IPS DF 4.7 (cell line): Measurements from ENCODE around the gene CCDC66.
"Not testable (repeated sequence)": the region's sequence is repeated elsewhere in the genome, so short reads cannot be mapped to it uniquely, and the experiment has no call there.

ENCODE experiments used
- DNase-seq: peaks from one replicate; pipeline ENCODE4 v3.0.0-alpha.2; 2013; ENCODE audit warnings: low spot score; ENCODE audit errors: extremely low read depth

Gene CCDC66

DNA sequence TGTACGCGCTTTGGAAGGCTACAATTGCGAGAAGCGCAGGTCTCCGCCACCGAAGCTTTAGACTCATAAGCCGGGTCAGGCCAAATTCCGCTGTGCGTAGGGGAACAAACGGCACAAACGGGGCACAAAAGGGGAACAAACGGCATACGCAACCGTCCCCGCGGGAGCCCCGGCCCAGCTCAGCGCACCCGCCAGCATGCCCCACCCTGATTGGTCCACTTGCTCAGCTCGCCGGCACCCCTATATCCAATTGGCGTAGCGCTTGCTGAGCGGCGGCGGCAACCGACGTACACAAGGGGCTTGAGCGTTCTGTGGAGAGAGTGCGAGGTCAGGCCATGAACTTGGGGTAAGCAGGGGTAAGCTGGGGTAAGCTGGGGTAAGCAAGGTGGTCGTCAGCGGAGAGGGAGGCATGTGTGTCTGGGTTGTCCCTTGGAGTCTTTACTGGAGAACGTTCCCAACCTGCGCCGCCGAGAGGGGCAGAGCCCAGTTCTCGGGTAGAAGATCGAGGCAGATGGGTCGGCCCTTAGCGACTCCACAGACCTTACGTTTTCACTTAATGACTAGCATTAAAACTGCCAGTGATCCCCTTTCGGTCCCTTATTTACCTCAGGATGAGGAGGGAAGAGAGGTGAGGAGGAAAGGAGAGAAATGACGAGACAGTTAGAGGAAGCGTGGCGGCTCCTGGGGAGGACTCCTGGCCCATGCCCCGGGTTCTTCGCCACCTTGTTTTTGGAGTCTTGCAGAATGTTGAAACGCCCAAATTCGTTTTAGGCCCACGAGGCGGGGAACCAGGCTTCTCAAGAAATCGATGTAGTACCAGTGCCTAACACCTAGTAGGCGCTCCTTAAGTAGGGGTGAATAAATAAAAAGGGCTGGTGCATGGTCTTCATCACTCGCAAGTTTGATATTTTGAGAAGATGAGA lies at the start of gene CCDC66:
TSS of gene CCDC66 (plus strand) at position 268 of the 923 bp plus-strand sequence. CDS start at position 336, 68 bp downstream.
- DNase-seq, result peak; percentile 74

DNA sequence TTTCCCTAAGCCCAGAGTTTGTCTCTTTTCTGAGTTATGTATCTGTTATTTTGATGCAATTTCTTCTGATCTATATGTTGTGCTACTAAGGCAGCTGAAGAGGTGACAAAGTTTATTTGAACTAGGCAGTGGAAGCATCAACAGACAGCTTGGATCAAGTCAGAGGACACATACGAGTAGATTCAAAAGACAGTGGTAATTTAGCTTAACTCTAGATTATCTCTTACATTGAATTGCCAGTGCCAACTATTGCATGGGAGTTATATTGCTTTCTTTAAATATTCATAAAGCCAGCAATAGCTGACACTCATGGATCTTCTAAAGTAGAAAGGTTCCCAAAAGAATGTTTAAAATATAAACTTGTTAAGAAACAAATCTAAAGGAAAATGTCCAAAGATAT lies 37.3 kb upstream of the CCDC66 start:
- DNase-seq, result no peak

DNA sequence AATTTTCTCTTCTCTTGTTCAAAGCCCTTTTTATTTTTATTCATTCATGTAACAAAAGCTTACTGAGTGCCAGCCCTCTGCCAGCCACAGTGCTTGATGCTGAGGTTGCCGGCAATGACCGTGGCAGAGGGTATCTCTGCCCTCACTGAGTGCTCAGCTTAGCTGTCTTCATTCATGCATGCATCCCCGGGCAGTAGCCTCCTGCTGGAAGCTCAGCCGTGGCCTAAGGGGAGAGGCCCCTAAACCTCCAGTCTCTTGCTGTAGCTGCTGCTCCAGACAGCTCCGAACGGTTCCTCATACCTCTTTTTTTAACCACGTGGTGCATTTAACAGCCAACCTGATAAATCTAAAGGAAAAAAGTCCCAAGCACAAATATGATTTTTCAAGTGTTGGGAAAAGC lies 34.6 kb upstream of the CCDC66 start:
- no peak for DNase-seq

DNA sequence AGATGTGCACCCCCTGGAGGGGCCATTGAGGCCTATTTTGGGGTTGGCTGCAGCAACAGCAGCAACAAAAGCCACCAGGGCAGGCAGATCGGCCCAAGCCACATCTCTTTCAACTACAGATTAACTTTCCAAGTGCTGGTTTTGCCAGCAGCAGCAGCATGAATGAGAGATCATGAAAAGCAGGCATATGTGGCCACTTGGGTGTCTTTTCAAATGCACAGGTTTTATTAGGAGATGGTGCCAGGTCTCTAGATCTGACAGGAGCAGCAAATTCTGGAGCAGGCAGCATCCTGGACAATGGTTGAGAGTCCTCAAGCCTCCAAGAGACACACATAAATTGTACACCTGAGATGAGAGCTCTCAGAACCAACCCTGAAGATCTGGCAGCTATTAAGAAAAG lies 31.7 kb upstream of the CCDC66 start:
- no peak for DNase-seq

DNA sequence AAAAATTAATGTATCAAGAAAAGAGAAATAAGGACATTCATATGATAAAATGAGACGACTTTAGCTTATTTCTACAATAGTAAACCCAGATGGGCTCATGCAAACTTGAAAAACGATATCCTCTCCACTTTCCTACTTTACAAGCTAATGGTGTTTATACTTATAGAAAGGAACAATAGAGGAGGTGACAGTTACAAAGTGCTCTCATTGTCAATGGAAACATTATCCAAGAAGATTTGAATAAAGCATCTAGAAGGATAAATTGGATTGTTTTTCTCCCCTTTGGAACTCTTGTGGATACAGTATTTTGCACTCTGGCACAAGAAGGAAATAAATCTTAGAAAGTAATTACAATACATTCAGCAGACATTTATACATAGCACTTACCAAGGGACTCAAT lies 20.2 kb upstream of the CCDC66 start:
- no peak for DNase-seq

DNA sequence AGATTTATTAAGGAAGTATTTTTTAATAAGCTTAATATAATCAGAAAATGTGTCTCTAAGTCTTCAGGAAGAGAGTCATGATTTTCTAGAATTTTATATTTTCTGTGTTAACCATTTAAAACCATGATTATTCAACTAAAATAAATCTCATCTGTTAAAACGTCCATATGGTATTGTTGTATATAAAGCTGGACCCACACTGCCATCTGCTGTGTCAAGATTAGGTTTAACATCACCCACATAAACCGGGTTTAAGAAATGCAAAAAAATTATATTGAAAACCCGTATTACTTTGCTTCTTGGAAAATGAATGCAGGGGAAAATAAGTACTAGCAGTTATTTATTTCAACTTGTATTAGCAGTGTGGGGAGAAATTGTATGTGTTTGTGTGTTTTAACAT lies 9.5 kb upstream of the CCDC66 start:
- DNase-seq, result no peak

DNA sequence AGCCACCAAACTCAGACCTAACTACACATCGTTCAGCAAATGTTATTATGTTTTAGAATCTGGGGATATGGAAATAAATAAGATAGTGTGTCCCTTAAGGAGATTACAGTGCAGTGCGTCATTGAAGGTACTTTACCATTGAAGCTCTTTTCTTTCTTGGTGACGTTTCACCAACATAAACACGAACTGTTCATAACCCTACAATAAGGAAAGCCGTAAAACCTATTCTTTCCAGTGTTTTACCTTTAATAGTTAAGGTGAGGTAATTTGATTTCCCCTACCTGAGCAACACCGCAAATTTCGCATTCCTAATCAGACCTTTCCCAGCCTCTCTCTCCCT lies 826 bp downstream of the CCDC66 start:
- DNase-seq, result no peak

DNA sequence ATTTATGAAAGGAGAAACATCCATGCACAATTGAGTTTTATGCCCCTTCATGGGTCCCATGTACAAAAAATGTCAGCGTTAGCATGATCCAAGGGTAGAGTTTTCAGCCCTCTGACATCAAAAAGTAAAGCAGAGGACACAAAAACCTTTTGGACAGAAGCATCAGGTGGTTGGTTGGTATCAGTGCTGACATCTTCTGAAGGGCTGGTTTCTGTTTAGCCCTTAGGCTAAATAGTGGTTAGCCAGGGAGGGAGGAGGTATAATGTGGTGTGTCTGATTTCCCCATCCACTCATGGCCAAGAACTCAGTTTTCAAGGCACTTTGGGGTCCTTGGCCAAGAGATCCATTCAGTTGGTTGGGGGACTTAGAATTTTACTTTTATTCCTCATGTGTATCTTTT lies 16.5 kb downstream of the CCDC66 start:
- no peak for DNase-seq

DNA sequence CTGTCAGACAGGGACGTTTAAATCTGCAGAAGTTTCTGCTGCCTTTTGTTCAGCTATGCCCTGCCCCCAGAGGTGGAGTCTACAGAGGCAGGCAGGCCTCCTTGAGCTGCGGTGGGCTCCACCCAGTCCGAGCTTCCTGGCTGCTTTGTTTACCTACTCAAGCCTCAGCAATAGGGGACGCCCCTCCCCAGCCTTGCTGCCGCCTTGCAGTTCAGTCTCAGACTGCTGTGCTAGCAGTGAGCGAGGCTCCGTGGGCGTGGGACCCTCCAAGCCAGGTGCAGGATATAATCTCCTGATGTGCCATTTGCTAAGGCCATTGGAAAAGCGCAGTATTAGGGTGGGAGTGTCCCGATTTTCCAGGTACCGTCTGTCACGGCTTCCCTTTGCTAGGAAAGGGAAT lies 25.0 kb downstream of the CCDC66 start:
- not testable (repeated sequence) for DNase-seq

DNA sequence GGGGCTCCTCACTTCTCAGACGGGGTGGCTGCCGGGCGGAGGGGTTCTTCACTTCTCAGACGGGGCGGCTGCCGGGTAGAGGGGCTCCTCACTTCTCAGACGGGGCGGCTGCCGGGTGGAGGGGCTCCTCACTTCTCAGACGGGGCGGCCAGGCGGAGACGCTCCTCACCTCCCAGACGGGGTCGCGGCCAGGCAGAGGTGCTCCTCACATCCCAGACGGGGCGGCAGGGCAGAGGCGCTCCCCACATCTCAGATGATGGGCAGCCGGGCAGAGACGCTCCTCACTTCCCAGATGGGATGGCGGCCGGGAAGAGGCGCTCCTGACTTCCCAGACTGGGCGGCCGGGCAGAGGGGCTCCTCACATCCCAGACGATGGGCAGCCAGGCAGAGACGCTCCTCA lies 27.3 kb downstream of the CCDC66 start:
- not testable (repeated sequence) for DNase-seq

DNA sequence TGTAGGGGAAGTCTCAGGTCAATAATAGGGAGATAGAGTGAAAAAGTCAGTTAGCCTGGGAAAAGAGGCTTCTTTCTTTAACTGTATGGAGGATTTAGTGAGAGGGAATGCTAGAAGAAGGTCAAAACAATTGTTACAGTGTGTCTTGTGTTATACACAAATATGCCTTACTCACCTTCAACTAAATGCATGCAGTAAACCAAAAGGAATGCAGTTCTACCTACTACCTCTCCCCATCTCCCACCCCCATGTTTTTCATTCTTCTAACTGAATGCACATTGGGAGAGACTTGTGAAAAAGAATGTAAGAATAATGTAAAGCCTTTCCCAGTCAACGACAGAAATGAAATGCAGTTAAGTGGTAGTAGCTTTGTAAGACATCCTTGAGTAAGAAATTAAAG lies 33.8 kb downstream of the CCDC66 start:
- DNase-seq, result peak; percentile 5

DNA sequence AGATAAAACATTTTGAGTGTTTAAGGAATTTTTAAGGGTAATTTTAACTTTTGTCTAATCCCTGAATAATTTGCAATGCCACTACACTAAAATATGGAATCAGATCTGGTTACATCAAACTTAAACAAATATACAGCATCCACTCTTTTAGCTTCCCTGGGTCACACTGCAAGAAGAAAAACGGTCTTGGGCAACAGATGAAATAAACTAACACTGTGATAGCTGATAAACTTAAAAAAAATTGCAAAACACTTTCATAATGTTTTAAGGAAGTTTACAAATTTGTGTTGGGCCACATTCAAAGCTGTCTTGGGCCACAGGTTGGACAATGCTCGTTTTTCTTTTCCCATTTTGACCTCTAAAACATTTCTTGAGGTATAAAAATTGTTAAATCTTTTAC lies 34.3 kb downstream of the CCDC66 start:
- no peak for DNase-seq

DNA sequence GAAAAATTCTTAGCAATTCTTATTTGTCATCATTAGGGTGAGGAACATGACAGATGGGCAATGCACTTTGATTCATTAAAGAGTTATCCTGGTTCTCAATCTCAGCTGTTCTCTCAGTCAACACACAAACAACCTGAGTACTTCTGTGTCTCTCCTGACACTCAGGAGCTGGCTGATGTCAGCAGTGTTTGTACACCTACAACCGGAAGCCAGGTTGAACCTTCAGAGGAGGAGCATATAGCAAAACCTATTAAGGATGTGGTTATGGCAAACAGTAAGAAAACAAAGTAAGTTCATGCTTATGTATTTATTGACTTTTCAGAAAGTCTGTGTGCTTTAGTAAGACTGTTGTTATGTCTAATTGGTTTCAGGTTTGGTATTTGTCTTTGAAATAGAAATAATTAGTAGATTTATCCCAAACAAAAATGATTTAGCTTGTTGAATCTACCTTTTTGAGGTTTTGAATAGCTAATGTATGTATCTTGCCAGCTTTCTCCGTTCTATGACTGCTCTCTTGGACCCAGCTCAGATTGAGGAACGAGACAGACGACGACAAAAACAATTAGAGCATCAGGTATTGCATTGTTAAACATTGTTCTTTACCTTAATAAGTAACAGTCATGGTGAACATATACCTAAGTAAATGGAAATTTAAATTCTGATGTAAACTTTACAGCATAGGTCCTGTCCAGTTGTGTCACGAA lies 36.6 kb downstream of the CCDC66 start:
- DNase-seq, result no peak

DNA sequence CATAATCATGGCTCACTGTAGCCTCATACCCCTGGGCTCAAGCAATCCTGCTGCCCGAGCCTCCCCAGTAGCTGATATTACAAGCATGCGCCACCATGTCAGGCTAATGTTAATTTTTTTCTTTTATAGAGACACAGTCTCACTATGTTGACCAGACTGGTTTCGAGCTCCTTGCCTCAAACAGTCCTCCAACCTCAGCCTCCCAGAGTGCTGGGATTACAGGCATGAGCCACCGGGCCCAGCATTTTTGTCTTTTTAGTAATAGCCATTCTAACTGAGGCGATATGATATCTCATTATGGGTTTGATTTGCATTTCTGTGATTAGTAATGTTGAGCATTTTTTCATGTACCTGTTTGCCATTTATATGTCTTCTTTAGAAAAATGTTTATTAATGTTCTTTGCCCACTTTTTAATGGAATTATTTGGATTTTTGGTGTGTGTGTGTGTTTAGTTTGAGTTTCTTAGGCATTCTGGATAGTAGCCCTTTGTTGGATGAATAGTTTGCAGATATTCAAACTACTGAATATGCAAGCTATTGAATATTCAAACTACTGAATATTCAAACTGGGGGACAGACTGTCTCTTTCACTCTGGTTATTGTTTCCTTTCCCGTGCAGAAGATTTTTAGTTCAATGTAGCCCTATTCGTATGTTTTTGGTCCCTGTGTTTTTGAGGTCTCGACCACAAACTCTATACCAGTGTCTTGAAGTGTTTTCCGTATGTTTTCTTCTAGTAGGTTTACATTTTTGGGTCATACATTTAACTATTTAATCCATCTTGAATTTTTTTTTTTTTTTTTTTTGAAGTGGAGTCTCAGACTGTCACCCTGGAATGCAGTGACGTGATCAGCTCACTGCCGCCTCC lies 39.2 kb downstream of the CCDC66 start:
- no peak for DNase-seq

DNA sequence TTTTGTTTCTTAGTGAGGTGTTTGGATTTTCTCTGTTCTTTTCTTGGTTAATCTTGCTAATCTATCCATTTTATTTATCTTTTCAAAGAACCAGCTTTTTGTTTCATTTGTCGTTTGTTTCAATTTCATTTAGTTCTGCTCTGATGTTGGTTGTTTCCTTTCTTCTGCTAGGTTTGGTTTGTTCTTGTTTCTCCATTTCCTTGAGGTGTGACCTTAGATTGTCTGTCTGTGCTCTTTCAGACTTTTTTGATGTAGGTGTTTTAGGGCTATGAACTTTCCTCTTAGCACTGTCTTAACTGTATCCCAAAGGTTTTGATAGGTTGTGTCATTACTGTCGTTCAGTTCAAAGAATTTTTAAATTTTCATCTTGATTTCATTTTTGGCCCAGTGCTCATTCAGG lies 51.5 kb downstream of the CCDC66 start:
- DNase-seq, result not testable (repeated sequence)

DNA sequence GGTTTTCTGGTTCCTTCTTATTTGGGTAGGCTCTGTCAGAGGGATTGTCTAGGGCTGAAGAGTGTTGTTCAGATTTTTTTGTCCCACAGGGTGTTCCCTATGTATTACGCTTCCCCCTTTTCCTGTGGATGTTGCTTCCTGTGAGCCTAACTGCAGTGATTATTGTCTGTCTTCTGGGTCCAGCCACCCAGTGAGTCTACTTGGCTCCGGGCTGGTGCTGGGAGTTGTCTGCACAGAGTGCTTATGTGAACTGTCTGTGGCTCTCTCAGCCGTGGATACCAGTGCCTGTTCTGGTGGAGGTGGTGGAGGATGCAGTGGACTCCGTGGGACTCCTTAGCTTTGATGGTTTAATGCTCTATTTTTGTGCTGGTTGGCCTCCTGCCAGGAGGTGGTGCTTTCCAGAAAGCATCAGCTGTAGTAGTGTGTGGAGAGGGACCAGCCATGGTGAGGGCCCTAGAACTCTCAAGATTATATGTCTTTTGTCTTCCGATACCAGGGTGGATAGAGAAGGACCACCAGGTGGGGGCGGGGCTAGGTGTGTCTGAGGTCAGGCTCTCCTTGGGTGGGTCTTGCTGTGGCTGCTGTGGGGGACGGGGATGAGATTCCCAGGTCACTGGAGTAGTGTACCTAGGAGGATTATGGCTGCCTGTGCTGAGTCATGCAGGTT lies 53.8 kb downstream of the CCDC66 start:
- DNase-seq, result no peak

DNA sequence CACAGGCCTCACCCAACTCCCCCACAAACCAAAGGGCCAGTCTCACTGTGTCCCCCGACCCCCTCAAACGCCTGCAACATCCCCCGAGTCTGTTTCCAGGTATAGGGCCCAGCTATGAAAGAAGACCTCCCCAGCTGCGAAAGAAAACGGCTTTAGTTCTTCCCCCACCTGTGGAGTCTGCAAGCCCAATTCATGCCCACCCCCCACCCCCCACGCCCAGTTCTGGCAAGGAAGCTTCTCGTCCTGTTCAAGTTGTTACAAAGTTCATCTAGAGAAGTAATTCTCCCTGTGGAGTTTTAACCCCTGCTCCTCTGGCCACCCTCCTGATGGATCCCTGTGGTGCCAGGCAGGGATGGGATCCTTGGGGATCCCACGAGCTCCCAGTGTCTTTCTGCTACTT lies 54.4 kb downstream of the CCDC66 start:
- DNase-seq, result no peak

DNA sequence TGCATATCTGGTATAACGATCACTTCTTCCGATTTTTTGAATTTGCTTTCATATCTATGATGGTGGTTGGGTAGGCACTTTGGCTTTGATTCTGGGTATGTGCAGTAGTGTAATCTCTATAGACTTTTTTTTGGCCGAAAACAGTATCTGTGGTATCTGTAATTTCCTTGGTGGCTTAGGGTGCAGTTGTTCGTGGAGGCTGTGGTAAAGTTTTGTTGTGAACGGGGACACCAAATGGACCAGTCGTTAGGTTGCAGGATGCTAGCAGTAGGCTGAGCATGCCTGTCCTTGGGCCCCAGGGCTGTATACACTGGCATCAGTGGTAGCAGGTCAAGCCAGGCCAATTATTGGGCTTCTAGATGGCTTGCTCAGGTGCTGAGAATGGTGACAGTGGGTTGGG lies 55.2 kb downstream of the CCDC66 start:
- no peak for DNase-seq

DNA sequence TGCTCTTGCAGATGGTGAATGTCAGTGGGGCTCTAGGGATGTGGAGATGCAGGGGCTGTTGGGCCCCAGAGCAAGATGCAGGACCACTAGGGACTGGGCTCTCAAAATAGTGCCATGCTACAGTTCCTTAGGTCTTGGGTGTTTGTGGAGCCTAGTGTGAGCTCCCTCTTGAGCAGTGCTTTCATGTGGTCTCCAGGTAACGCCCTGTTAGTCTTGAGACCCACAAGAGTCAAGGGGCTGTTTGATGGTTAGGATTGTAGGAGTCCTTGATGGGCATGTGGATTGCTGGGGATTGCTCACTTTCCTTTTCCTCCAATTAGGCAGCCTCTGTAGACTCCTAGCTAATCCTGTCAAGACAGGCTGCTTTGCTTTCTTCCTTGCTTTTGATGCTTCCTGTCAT lies 56.0 kb downstream of the CCDC66 start:
- DNase-seq, result no peak

DNA sequence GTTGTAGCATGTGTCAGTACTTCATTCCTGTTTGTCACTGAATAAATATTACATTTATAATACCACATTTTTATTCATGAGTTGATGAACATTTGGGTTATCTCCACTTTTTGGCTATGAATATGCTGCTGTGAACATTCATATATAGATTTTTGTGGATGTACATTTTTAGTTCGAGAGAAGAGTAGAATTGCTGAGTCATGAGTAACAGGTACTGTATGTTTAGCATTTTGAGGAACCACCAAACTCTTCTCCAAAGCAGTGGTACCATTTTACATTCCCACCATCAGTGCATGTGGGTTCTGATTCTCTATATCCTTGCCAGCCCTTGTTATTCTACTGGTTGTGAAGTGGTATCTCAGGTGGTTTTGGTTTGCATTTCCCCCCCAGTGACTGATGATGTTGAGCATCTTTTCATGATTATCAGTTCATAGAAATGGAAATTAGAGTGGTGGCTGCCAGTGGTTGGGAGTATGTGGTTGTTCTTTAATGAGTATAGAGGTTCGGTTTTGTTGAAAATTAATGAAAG lies 59.6 kb downstream of the CCDC66 start:
- DNase-seq, result no peak

DNA sequence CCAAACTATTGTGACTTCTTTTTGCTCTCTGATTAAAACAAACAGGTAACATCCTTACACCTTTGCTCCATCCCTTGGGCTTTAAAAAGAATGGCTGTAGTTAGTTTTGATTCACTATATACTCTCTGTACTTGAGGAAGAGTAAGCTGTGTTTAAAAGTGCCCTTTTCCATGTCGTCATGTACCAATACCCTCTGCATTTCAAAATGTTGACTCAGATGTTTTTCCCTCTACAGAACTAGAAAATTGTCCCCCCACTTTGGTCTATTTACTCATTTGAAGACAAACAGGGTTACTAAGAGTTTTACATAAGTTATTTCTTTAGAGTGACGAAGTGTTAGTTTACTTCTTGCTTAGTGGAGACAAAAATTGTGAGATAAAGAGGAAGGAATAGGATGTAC lies 63.4 kb downstream of the CCDC66 start:
- DNase-seq, result no peak
